ENCODE results near the gene LRRC4C.

GRCh38 chr11:40340911-40341310, 1118.5 kb downstream of the LRRC4C start:
- TF ChIP-seq TAF1 (IDR thresholded peaks at IDR 0.05; ENCODE audit: low read depth), result no peak
- no peak for TF ChIP-seq EP300 (IDR thresholded peaks at IDR 0.05; ENCODE audit: borderline replicate concordance)
- no peak for TF ChIP-seq RAD21 (IDR thresholded peaks at IDR 0.05; ENCODE audit: low read depth)
- no peak for TF ChIP-seq REST (IDR thresholded peaks at IDR 0.05; ENCODE audit: low read depth)
- no peak for TF ChIP-seq NFIC (IDR thresholded peaks at IDR 0.05)
- TF ChIP-seq, protein P1, sequence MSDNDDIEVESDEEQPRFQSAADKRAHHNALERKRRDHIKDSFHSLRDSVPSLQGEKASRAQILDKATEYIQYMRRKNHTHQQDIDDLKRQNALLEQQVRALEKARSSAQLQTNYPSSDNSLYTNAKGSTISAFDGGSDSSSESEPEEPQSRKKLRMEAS (IDR thresholded peaks at IDR 0.05), result no peak
- TF ChIP-seq FOXM1 (IDR thresholded peaks at IDR 0.05; ENCODE audit: borderline replicate concordance, low read depth), result no peak
- TF ChIP-seq TCF12 (IDR thresholded peaks at IDR 0.05; ENCODE audit: low read depth), result no peak
- TF ChIP-seq EGR1 (IDR thresholded peaks at IDR 0.05), result no peak
- TF ChIP-seq CEBPB (IDR thresholded peaks at IDR 0.05), result no peak
- TF ChIP-seq TEAD4 (IDR thresholded peaks at IDR 0.05), result no peak
- no peak for TF ChIP-seq YY1 (IDR thresholded peaks at IDR 0.05; ENCODE audit: low read depth)
- TF ChIP-seq, protein P2, sequence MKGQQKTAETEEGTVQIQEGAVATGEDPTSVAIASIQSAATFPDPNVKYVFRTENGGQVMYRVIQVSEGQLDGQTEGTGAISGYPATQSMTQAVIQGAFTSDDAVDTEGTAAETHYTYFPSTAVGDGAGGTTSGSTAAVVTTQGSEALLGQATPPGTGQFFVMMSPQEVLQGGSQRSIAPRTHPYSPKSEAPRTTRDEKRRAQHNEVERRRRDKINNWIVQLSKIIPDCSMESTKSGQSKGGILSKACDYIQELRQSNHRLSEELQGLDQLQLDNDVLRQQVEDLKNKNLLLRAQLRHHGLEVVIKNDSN (IDR thresholded peaks at IDR 0.05), result no peak
- TF ChIP-seq ZBTB7A (IDR thresholded peaks at IDR 0.05; ENCODE audit: low read depth), result no peak
